ENCODE results near the gene TNFRSF1B. TPM values are rescaled to one million over a fixed set of nuclear protein-coding genes. Genes with fewer than 3 reads are reported as not detected.
A peak's percentile ranks its signal among the peaks of the same experiment; 100 is the strongest.

TNFRSF1B gene
- total RNA-seq, 6 donors from 2014 or later, result 28.3 to 113 (median 58.5) TPM

DNA sequence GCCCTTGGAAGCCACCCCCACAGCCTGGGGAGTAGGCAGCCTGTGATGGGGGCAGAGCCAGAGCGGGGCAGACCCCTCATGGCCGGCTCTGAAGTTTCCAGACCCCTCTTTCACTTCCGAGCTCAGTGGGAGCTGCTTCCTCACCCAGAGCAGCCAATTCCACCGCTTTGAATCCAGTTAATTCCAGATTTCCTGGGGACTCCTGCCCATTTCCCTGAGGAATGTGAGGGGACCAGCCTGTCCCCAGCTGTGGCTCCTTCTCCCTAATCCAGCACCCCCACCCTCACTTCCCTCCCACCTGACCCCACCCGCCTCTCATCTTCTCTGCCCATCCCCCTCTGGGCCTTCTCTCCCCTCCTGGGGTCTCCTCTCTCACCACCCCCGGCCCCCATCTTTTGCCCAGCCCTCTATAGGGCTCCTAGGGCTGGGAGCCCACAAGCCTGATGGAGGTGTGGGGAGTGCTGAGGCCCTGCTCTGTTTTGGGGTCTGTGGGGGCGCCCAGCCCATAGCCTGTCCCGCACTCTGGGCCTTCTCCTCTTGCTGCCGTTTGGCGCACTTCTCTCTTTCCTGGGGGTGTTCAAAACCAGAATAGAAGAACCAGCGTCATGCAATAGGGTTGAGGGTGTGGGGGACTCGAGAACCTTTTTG, 26.2 kb upstream of the TNFRSF1B start:
- no peaks in the 10 kb centered on the region for H3K27me3 ChIP-seq
- 80 to 82% methylated on average over 12 of the region's 12 CpGs for WGBS, 2 donors
- H3K4me1 ChIP-seq, result peaks cover 17 to 45% (median 36%) of the 10 kb centered on the region in 4 donors
- no peak for ATAC-seq (ENCODE audit: low FRiP score in 2 of 2)
- no peak overlapping the region for H3K4me3 ChIP-seq
- DNase-seq, result no peak
- no peaks in the 10 kb centered on the region for H3K9me3 ChIP-seq
- TF ChIP-seq POLR2A (IDR thresholded peaks at IDR 0.05), result no peak
- TF ChIP-seq, protein P1, sequence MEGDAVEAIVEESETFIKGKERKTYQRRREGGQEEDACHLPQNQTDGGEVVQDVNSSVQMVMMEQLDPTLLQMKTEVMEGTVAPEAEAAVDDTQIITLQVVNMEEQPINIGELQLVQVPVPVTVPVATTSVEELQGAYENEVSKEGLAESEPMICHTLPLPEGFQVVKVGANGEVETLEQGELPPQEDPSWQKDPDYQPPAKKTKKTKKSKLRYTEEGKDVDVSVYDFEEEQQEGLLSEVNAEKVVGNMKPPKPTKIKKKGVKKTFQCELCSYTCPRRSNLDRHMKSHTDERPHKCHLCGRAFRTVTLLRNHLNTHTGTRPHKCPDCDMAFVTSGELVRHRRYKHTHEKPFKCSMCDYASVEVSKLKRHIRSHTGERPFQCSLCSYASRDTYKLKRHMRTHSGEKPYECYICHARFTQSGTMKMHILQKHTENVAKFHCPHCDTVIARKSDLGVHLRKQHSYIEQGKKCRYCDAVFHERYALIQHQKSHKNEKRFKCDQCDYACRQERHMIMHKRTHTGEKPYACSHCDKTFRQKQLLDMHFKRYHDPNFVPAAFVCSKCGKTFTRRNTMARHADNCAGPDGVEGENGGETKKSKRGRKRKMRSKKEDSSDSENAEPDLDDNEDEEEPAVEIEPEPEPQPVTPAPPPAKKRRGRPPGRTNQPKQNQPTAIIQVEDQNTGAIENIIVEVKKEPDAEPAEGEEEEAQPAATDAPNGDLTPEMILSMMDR (IDR thresholded peaks at IDR 0.05), result no peak
- TF ChIP-seq EP300 (IDR thresholded peaks at IDR 0.05), result no peak
- TF ChIP-seq POLR2AphosphoS5 (IDR thresholded peaks at IDR 0.05), result no peak
- no peaks in the 10 kb centered on the region for H3K36me3 ChIP-seq
- H3K27ac ChIP-seq, result no peak overlapping the region

GRCh38 chr1:12141163-12141850, 25.5 kb upstream of the TNFRSF1B start:
- no peak for TF ChIP-seq POLR2A (IDR thresholded peaks at IDR 0.05)
- no peak for TF ChIP-seq POLR2AphosphoS5 (IDR thresholded peaks at IDR 0.05)
- TF ChIP-seq, protein P1 (IDR thresholded peaks at IDR 0.05), result no peak
- TF ChIP-seq EP300 (IDR thresholded peaks at IDR 0.05), result no peak
- ATAC-seq (ENCODE audit: low FRiP score in 2 of 2) (no peak), DNase-seq (peak in 1 of 2 donors; percentile 54)
- H3K9me3 ChIP-seq, result no peaks in the 10 kb centered on the region
- H3K36me3 ChIP-seq, result no peaks in the 10 kb centered on the region
- H3K4me3 ChIP-seq, result no peak overlapping the region
- H3K27me3 ChIP-seq, result no peaks in the 10 kb centered on the region
- H3K27ac ChIP-seq, result no peak overlapping the region
- H3K4me1 ChIP-seq, result peaks cover 16 to 40% (median 36%) of the 10 kb centered on the region in 4 donors
- WGBS, 2 donors, result 73 to 80% methylated on average over 17 to 21 of the region's 21 CpGs

DNA sequence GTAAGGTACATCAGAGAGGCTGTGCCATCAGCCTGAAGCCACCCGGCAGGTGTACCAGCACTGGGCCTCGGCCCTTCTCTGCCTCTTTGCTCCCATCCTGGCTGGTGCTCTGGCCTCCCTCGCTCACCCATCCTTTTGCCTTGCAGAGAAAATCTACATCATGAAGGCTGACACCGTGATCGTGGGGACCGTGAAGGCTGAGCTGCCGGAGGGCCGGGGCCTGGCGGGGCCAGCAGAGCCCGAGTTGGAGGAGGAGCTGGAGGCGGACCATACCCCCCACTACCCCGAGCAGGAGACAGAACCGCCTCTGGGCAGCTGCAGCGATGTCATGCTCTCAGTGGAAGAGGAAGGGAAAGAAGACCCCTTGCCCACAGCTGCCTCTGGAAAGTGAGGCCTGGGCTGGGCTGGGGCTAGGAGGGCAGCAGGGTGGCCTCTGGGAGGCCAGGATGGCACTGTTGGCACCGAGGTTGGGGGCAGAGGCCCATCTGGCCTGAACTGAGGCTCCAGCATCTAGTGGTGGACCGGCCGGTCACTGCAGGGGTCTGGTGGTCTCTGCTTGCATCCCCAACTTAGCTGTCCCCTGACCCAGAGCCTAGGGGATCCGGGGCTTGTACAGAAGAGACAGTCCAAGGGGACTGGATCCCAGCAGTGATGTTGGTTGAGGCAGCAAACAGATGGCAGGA, 24.5 kb upstream of the TNFRSF1B start:
- Histone ChIP-seq H3K36me3 (no peaks in the 10 kb centered on the region), H3K9me3 (no peaks in the 10 kb centered on the region), H3K4me3 (no peak overlapping the region), H3K27ac (peak overlapping the region; percentile 71 to 87 (median 85)), H3K27me3 (no peaks in the 10 kb centered on the region), H3K4me1 (peaks cover 24 to 49% (median 43%) of the 10 kb centered on the region in 4 donors)
- ATAC-seq (ENCODE audit: low FRiP score in 2 of 2), result no peak
- TF ChIP-seq, protein P1 (IDR thresholded peaks at IDR 0.05), result no peak
- TF ChIP-seq POLR2AphosphoS5 (IDR thresholded peaks at IDR 0.05) (no peak), EP300 (IDR thresholded peaks at IDR 0.05) (no peak), POLR2A (IDR thresholded peaks at IDR 0.05) (no peak)
- 90 to 93% methylated on average over 15 to 18 of the region's 18 CpGs for WGBS, 2 donors
- DNase-seq, result peak in 1 of 2 donors; percentile 64

- peaks cover 31 to 56% (median 51%) of the 10 kb centered on the region in 4 donors for H3K4me1 ChIP-seq
- TF ChIP-seq EP300 (IDR thresholded peaks at IDR 0.05), result no peak
- TF ChIP-seq POLR2A (IDR thresholded peaks at IDR 0.05), result no peak
- TF ChIP-seq POLR2AphosphoS5 (IDR thresholded peaks at IDR 0.05), result no peak
- TF ChIP-seq, protein P1 (IDR thresholded peaks at IDR 0.05), result no peak
- ATAC-seq (ENCODE audit: low FRiP score in 2 of 2), result peak; percentile 11 to 69
- peak overlapping the region; percentile 71 to 87 (median 85) for H3K27ac ChIP-seq
- WGBS, 2 donors, result 57 to 68% methylated on average over 12 to 19 of the region's 21 CpGs
- peak; percentile 52 to 82 for DNase-seq
- H3K4me3 ChIP-seq, result no peak overlapping the region
- H3K9me3 ChIP-seq, result no peaks in the 10 kb centered on the region
- H3K27me3 ChIP-seq, result no peaks in the 10 kb centered on the region
- no peaks in the 10 kb centered on the region for H3K36me3 ChIP-seq
Observed at GRCh38 chr1:12142891-12143630, 23.7 kb upstream of the TNFRSF1B start.
